ENCODE data around the gene FGF2.

DNA sequence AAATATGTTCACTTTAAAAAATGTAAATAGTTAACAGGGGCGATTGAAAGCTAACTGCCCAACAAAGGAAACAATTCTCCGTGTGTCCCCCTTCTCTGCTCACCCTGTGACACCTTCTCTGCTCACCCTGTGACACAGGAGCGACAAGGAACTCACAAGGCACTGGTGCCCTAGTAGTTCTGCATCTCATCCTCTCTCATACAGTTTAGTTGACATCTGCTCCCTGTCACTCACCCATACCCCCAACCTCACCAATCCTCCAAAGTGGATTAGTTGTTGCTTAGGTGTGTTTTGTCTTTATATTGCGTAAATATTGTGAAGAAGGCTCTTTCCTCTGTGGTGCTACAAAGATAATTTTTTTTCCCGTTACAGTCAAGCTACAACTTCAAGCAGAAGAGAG, 49.3 kb downstream of the FGF2 start:
- TF ChIP-seq, protein P1, sequence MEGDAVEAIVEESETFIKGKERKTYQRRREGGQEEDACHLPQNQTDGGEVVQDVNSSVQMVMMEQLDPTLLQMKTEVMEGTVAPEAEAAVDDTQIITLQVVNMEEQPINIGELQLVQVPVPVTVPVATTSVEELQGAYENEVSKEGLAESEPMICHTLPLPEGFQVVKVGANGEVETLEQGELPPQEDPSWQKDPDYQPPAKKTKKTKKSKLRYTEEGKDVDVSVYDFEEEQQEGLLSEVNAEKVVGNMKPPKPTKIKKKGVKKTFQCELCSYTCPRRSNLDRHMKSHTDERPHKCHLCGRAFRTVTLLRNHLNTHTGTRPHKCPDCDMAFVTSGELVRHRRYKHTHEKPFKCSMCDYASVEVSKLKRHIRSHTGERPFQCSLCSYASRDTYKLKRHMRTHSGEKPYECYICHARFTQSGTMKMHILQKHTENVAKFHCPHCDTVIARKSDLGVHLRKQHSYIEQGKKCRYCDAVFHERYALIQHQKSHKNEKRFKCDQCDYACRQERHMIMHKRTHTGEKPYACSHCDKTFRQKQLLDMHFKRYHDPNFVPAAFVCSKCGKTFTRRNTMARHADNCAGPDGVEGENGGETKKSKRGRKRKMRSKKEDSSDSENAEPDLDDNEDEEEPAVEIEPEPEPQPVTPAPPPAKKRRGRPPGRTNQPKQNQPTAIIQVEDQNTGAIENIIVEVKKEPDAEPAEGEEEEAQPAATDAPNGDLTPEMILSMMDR (conservative IDR thresholded peaks at IDR 0.05), result no peak
- no peak for TF ChIP-seq EZH2 (IDR thresholded peaks at IDR 0.05; ENCODE audit: low read depth)

Measured in PC-9 (cell line).